H54 (cell line): ENCODE data around the gene METTL21C.

ENCODE experiments used
- DNase-seq: peaks from one replicate; pipeline ENCODE4 v3.0.0; 2011; ENCODE audit warnings: low spot score, mixed read lengths; ENCODE audit not compliant: insufficient read length
- FAIRE-seq: peaks from 3 replicates; lab custom pipeline; 2011; peaks lifted over from hg19 to GRCh38; lab: Jason Lieb, UNC
- POLR2A ChIP-seq: IDR thresholded peaks from 2 replicates; pipeline ENCODE4 v1.6.1; 2011; ENCODE audit warnings: low read depth, mild to moderate bottlenecking, low read length

METTL21C gene

GRCh38 chr13:102690883-102691282, 4.0 kb downstream of the METTL21C start:
- no peak for TF ChIP-seq POLR2A
- FAIRE-seq, result no peak
- DNase-seq, result no peak

GRCh38 chr13:102688306-102688973, 6.4 kb downstream of the METTL21C start:
- TF ChIP-seq POLR2A, result no peak
- FAIRE-seq (no peak), DNase-seq (no peak)

GRCh38 chr13:102687520-102687919, 7.3 kb downstream of the METTL21C start:
- FAIRE-seq (no peak), DNase-seq (no peak)
- TF ChIP-seq POLR2A, result no peak

DNA sequence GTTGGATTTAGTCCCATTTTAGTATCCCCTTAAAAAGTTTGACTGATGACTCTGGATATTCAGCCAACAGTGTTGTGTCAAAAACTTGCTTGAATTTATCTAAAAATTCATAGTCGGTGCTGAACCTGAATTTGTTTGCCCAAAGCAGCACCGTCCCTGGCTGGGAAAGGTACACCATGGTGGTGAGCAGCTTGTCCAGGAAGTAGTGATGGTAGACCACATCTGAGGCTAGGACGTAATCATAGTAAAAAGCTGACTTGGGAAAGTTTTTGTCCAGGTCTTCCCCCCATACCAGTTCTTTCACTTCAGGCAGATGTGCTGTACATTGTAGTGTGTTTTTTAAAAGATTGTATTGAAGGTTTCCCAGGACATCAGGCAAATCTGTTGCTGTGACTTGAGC, 8.8 kb downstream of the METTL21C start:
- TF ChIP-seq POLR2A, result no peak
- FAIRE-seq (no peak), DNase-seq (no peak)

- no peak for DNase-seq
- TF ChIP-seq POLR2A, result no peak
- no peak for FAIRE-seq
These were observed 11.2 kb downstream of the METTL21C start for GRCh38 chr13:102683637-102684036.

- no peak for TF ChIP-seq POLR2A
- FAIRE-seq, result peak; percentile 89
- DNase-seq, result no peak
These were observed 12.1 kb downstream of the METTL21C start for GRCh38 chr13:102682727-102683126.

- FAIRE-seq (peak; percentile 48), DNase-seq (no peak)
- no peak for TF ChIP-seq POLR2A
These were observed 12.6 kb downstream of the METTL21C start for GRCh38 chr13:102682211-102682610.

- DNase-seq (no peak), FAIRE-seq (peak; percentile 85)
- no peak for TF ChIP-seq POLR2A
These were observed 13.8 kb downstream of the METTL21C start for GRCh38 chr13:102680842-102681740.

- TF ChIP-seq POLR2A, result no peak
- FAIRE-seq (no peak), DNase-seq (no peak)
These were observed 14.6 kb downstream of the METTL21C start for GRCh38 chr13:102680133-102680717.

GRCh38 chr13:102679449-102680132, 15.3 kb downstream of the METTL21C start:
- FAIRE-seq, result peak; percentile 85
- no peak for TF ChIP-seq POLR2A
- no peak for DNase-seq

GRCh38 chr13:102678339-102679107, 16.3 kb downstream of the METTL21C start:
- DNase-seq, result no peak
- TF ChIP-seq POLR2A, result no peak
- FAIRE-seq, result peak; percentile 36

- DNase-seq, result no peak
- no peak for TF ChIP-seq POLR2A
- no peak for FAIRE-seq
These were observed 17.7 kb downstream of the METTL21C start for GRCh38 chr13:102677122-102677521.

DNA sequence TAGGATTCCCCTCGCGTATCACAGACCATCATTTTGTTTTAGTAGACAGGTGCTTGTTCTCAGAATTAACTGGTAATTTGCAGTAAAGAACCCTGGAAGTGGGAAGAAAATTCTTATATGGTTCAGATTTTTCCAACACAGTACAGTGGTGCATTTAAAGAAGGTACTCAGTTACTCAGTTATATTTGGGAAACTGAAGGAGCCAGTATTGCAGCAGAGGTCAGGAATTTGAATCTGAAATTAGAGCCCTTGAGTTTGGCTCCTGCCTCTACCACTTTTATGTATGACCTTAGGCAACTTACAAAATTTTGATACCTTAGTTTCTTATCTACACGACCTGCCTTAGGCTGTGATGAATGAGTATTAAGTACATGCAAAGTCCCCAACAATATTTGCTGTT, 19.7 kb downstream of the METTL21C start:
- TF ChIP-seq POLR2A, result no peak
- FAIRE-seq (peak; percentile 11), DNase-seq (no peak)
